Adrenal gland (tissue), 5 donors: ENCODE measurements around the gene ZRSR2.

Source experiments
- CTCF ChIP-seq, 6 experiments: fragments of 450-650 bp in 4 of 6; fragments of 200-600 bp in 2 of 6; sonication (generic) in 1 of 6; IDR thresholded peaks; 1 replicate in 5 of 6; 2 replicates in 1 of 6; pipeline versions ENCODE4 v1.5.1 to v1.8.0; 2016 to 2021; ENCODE audit warnings: antibody characterized with exemption in 6 of 6, mild to moderate bottlenecking in 2 of 6, moderate library complexity in 1 of 6
- POLR2A ChIP-seq, 2 donors: fragments of 450-650 bp; IDR thresholded peaks; one replicate each; pipeline ENCODE4 v1.6.1; 2017; ENCODE audit warnings: antibody characterized with exemption in 2 of 2, mild to moderate bottlenecking in 2 of 2, moderate library complexity in 1 of 2
- donor health status: DM: no; HTN: no; CAD: no.

GRCh38 chrX:15749642-15750610 lies 40.4 kb upstream of the ZRSR2 start:
- TF ChIP-seq CTCF (IDR thresholded peaks at IDR 0.05) (no peak), POLR2A (IDR thresholded peaks at IDR 0.05) (no peak)
